HG03439 (cell line): Measurements from ENCODE around the gene HEPACAM.

Experiments used
- ATAC-seq: cut with Tn5 transposase; IDR thresholded peaks from one replicate; pipeline ENCODE4 v1.9.1; 2021; ENCODE audit warnings: mild to moderate bottlenecking, moderate library complexity; ENCODE audit not compliant: unreplicated experiment

HEPACAM gene

GRCh38 chr11:124870430-124870829, 65.4 kb downstream of the HEPACAM start:
- no peak for ATAC-seq

DNA sequence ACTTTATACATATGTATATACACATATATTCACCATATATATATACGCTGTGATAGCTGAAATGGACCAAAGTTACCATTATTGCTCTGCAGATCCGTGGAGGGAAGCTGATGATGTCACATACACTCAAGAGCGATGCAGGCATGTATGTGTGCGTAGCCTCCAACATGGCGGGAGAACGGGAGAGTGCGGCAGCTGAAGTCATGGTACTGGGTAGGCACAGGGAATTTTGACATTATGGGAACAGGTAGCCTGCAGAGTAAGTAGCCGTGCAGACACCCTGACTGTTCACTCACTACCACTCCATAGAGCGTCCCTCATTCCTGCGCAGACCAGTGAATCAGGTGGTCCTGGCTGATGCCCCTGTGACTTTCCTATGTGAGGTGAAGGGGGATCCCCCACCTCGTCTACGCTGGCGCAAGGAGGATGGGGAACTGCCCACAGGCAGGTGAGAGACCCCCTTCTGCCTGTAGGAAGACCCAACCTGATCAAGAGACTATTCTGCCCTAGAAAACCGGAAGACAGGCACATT, 65.9 kb downstream of the HEPACAM start:
- ATAC-seq, result no peak

- no peak for ATAC-seq
These were observed 66.5 kb downstream of the HEPACAM start for GRCh38 chr11:124869331-124869730.
